KBM-7 (cell line): Measurements from ENCODE around the gene NFAM1.

Experiments
- DNase-seq: peaks from one replicate; pipeline ENCODE4 v3.0.0-alpha.2; 2015
- in situ Hi-C: fragments of 300-500 bp; cut with MboI; formaldehyde crosslinking; loops from 2 replicates; pipeline ENCODE4 v1.14.3; 2020; ENCODE audit warnings: low sequenced_read_pairs, low pct_unique_long_range_greater_than_20kb, mixed read lengths

Gene NFAM1

DNA sequence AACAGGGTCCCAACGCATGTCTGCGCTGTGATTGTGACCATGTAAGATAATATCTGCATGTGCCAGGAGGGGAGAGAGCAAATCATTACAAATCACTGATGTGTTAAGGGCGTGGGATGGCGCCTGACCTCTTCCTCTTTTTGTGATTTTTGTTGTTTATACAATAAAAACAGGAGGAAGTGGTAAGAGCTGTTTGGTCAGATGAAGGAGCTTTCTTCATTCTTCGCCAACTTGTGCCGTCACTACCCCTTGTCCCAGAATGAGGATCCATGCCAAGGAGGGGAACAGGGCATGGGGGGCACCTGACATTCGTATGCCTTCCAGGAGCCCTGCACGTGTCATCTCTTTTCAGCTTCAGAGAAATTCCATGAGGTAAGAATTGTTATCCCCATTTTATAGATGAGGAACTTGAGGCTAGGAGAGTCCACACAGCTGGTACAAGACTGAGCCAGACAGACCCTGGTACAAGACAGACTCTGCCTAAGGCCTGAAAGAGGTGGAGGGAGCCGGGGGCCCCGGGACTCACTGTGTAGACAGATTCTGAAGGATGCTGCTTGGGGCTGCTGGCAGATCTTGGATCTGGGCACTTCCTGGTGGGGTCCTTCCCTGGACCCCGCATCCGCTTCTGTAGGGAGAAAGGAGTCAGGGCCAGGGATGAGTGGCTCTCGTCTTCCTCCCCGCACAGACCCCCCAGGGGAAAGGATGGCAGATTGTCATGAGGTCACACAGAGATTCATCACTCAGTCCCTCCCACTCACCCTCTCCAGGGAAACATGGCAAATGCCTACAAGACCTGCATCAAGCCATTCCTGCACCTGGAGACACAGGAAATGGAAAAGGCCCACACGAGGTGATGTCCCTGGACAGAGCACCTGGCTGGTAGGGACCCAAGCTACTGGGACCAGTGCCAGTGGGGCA, 34.6 kb downstream of the NFAM1 start:
- DNase-seq = peak; percentile 95

GRCh38 chr22:42396621-42397331, 35.4 kb downstream of the NFAM1 start:
- peak; percentile 27 for DNase-seq
- in situ Hi-C loops = no loop called here

More for the DNA sequence above, 34.6 kb downstream of the NFAM1 start:
- in situ Hi-C loops = no loop called here

GRCh38 chr22:42389143-42389542, 43.1 kb downstream of the NFAM1 start:
- no peak for DNase-seq
- in situ Hi-C loops = no loop called here

DNA sequence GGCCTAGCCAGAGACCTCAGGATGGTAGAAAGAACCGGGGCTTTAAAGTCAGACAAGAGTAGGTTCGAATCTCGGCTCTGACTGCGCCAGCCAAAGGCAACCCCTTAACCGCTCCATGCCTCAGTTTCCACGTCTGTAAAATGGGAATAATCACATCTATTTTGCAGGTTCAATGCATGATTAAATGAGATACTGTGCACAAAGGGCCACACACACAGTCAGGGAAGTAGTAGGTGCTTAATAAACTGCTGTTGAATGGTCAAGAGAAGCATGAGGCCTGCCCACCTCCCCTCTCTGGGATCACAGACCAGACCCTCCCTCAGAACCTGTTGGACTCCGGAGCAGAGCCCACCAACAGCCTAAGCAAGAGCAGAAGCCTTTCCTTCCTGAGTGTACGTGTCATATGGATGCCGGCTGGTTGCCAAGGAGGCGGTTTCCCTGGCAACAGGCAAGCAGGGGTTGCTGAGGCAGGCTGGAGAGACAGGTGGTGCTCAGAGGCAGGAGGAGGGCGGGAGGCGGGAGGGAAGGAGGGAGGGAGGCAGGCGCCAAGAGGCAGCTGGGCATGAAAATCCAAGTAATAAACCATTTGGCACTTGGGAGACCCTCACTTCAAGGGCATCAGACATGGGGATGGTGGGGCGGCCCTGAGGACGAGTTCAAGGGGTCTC, 43.9 kb downstream of the NFAM1 start:
- no peak for DNase-seq

GRCh38 chr22:42387631-42388030, 44.6 kb downstream of the NFAM1 start:
- in situ Hi-C loops = no loop called here
- DNase-seq = no peak

More for the DNA sequence above, 43.9 kb downstream of the NFAM1 start:
- in situ Hi-C loops = no loop called here

GRCh38 chr22:42385696-42386095, 46.5 kb downstream of the NFAM1 start:
- DNase-seq = no peak
- in situ Hi-C loops = no loop called here

- in situ Hi-C loops = no loop called here
- DNase-seq = no peak
Observed at GRCh38 chr22:42384506-42384905, 47.7 kb downstream of the NFAM1 start.

DNA sequence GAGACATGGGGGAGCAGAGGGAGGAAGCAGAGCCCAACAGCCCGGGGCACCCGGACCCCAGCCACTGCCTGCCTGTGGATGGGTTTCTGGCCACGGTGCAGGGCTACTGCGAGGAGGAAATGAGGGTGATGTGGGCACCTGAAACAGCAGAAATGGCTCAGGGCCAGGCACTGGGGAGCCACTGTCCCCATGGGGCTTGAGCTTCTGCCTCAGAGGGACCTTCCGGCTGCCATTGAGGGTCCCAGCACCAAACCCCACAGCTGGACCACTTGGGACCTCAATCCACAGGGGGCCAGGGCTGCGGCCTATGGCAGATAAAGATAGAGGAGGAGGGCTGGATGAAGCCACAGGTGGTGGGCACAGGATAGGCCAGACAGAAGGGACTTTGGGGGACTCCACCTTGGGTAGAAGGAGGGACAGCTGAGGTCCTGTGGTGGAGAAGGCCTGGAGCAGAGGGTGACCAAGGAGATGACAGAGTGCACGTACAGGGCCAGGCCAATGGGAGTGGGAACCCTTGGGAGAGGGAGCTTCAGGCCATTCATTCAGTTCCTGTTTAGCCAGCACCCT, 48.3 kb downstream of the NFAM1 start:
- DNase-seq = no peak
- in situ Hi-C loops = no loop called here

DNA sequence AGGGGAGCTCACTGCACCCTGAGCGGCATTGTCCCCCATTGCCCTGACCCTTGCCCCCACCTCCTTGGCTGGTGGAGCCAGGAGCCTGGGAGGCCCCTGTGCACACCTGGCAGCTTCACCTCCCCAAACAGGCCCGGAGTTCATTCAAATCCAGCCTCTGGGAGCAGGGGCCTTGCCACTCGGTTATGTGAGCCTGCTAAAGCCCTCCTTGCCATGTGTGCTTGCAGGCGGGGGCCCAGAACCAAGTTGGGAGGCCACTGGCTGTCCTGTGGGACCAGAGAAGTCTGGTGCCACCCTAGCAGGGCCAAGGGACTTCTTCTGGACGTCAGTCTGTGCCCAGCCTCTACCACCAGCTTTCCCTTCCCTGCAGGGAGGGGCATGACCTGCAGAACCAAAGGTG, 48.9 kb downstream of the NFAM1 start:
- DNase-seq = no peak
- in situ Hi-C loops = no loop called here

GRCh38 chr22:42380769-42381551, 51.2 kb downstream of the NFAM1 start:
- no peak for DNase-seq
- in situ Hi-C loops = no loop called here

DNA sequence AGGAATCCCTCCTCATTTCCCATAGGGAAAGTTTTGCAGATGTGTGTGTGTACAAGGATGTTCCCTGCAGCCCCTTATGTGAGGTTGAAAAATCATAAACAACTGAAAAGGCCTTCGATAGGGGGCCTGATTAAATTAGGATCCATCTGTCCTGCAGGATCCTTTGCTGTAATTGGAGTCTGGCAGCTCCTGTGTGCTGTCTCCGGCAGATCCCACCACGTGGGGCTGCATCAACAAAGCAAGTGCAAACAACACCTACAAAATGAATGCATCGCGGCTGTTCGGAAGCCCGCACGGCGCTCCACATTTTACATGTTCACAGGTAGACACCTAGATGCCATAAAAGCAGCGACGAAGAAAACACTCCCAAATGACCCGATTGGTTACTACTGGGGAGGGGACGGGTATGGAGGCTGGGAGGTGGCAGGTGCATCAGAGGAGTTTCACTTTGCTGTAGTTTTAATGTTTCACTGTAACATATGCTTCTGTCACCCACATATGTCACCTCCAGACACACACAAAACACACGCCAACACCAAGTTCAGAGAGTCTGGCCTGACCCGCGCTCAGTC, 52.2 kb downstream of the NFAM1 start:
- no peak for DNase-seq

GRCh38 chr22:42376711-42377554, 55.3 kb downstream of the NFAM1 start:
- in situ Hi-C loops = no loop called here
- DNase-seq = no peak

More for the DNA sequence above, 52.2 kb downstream of the NFAM1 start:
- in situ Hi-C loops = no loop called here

DNA sequence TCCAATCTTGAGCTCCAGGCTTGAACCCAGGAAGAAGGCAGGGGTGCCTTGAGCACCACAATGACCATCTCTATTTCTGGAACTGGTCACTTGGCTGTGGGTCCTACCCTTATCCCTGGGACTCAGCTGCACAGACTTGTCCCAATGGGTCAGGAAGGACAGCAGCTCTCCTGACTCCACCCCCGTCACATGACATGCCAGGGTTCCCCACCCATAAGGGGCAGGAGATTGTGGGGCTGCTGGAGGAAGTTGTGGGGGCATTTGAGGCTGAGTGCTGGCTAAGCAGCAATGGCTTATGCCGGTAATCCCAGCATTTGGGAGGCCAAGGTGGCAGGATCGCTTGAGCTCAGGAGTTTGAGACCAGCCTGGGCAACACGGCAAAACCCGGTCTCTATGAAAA, 56.2 kb downstream of the NFAM1 start:
- in situ Hi-C loops = no loop called here
- DNase-seq = no peak

GRCh38 chr22:42372976-42373375, 59.2 kb downstream of the NFAM1 start:
- in situ Hi-C loops = no loop called here
- DNase-seq = no peak

GRCh38 chr22:42371501-42371900, 60.7 kb downstream of the NFAM1 start:
- in situ Hi-C loops = no loop called here
- DNase-seq = no peak

GRCh38 chr22:42371099-42371498, 61.1 kb downstream of the NFAM1 start:
- in situ Hi-C loops = no loop called here

DNA sequence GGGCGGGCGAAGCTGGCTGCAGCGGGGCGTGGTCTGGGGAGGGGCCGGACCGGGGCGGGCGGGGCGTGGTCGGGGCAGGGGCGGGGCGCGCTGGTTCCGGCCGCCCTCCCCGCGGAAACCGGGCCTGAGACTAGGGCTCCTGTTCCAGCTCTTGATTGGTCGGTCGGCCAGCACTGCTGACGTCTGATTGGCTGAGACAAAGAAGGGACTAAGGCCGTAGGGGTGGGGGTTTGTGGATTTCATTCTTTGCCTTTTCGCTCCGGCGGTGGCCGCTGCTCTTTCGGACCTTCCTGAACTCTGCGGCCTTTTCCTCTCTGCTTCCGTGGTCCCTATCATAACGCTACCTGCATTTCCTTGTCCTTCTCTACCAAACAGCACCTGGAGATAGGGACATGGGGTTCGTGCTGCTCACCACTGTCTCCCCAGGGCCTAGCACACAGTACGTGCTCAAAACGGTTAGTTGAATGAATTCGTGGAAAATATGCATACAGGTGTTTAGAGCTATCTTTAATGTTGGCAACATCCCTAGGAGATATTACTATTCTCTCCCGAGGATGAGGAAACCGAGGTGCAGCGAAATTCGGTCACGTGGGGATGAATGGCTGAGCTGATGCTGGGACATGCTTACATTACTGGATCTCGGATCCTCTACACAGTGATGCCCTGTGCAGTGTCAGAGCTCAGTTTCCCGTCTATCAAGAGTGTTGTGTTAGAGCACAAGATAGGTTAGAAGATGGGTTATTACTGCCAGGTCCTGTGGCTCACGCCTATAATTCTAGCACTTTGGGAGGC, 62.8 kb downstream of the NFAM1 start:
- peak; percentile 70 for DNase-seq
- in situ Hi-C loops = no loop called here

More at GRCh38 chr22:42371099-42371498, 61.1 kb downstream of the NFAM1 start:
- no peak for DNase-seq
